HG02852 (cell line): Measurements from ENCODE around the gene BRD8.
"Not testable (repeated sequence)": the region's sequence is repeated elsewhere in the genome, so short reads cannot be mapped to it uniquely, and the experiment has no call there.

Experiments
- ATAC-seq: cut with Tn5 transposase; IDR thresholded peaks from one replicate; pipeline ENCODE4 v1.9.1; 2021; ENCODE audit warnings: mild to moderate bottlenecking, moderate library complexity; ENCODE audit not compliant: unreplicated experiment

BRD8 gene

GRCh38 chr5:138178516-138179276, at the start of gene BRD8, which contains the start of gene KIF20A:
Gene BRD8, minus strand, starts transcription at chr5:138178630. Its CDS starts 16 bp downstream, at chr5:138178614.
Gene KIF20A, plus strand, starts transcription at chr5:138179112. Its CDS starts 569 bp downstream, at chr5:138179681.
- peak; percentile 85 for ATAC-seq

- ATAC-seq: no peak
These were observed 48.5 kb upstream of the BRD8 start for GRCh38 chr5:138226910-138227309.

GRCh38 chr5:138224712-138225111, 46.3 kb upstream of the BRD8 start:
- ATAC-seq: no peak

GRCh38 chr5:138223532-138223931, 45.1 kb upstream of the BRD8 start:
- no peak for ATAC-seq

GRCh38 chr5:138216799-138217198, 38.4 kb upstream of the BRD8 start:
- ATAC-seq: no peak

- peak; percentile 94 for ATAC-seq
These were observed 35.0 kb upstream of the BRD8 start, which contains the start of gene CDC23 for GRCh38 chr5:138213161-138214029. Gene CDC23, minus strand, starts transcription at chr5:138213323. Its CDS starts 11 bp downstream, at chr5:138213312.

GRCh38 chr5:138212828-138213160, 34.4 kb upstream of the BRD8 start:
- peak; percentile 24 for ATAC-seq

GRCh38 chr5:138210985-138211384, 32.6 kb upstream of the BRD8 start:
- no peak for ATAC-seq

GRCh38 chr5:138193859-138194258, 15.4 kb upstream of the BRD8 start:
- not testable (repeated sequence) for ATAC-seq

- no peak for ATAC-seq
These were observed 14.4 kb upstream of the BRD8 start for GRCh38 chr5:138192826-138193225.

- no peak for ATAC-seq
These were observed 10.2 kb upstream of the BRD8 start for GRCh38 chr5:138188626-138189025.

- peak; percentile 79 for ATAC-seq
These were observed 7.6 kb upstream of the BRD8 start for GRCh38 chr5:138186002-138186447.

- ATAC-seq: no peak
These were observed 4.4 kb upstream of the BRD8 start for GRCh38 chr5:138182808-138183207.

GRCh38 chr5:138180841-138181240, 2.4 kb upstream of the BRD8 start:
- ATAC-seq: no peak

- no peak for ATAC-seq
These were observed 1.9 kb upstream of the BRD8 start for GRCh38 chr5:138180183-138180782.

GRCh38 chr5:138179277-138179857, 937 bp upstream of the BRD8 start:
- ATAC-seq: no peak

GRCh38 chr5:138177941-138178515, 402 bp downstream of the BRD8 start:
- ATAC-seq: no peak

GRCh38 chr5:138170299-138170698, 8.1 kb downstream of the BRD8 start:
- no peak for ATAC-seq

GRCh38 chr5:138169124-138169523, 9.3 kb downstream of the BRD8 start:
- no peak for ATAC-seq

GRCh38 chr5:138163721-138164120, 14.7 kb downstream of the BRD8 start:
- no peak for ATAC-seq

- no peak for ATAC-seq
These were observed 17.7 kb downstream of the BRD8 start for GRCh38 chr5:138160706-138161105.
